Thyroid gland (tissue), 4 donors: ENCODE measurements around the gene TCF7L2.

Source experiments
- CTCF ChIP-seq, 6 experiments: fragments of 200-600 bp in 3 of 6; fragments of 450-650 bp in 3 of 6; sonication (generic) in 3 of 6; IDR thresholded peaks; one replicate each; pipeline ENCODE4 v1.5.1; 2016 to 2019; ENCODE audit warnings: antibody characterized with exemption in 6 of 6, mild to moderate bottlenecking in 2 of 6, inconsistent platforms in 1 of 6, moderate library complexity in 1 of 6
- POLR2A ChIP-seq, 2 donors: fragments of 450-650 bp; IDR thresholded peaks; one replicate each; pipeline ENCODE4 v1.6.1; 2017; ENCODE audit warnings: antibody characterized with exemption in 2 of 2, mild to moderate bottlenecking in 2 of 2, moderate library complexity in 1 of 2

DNA sequence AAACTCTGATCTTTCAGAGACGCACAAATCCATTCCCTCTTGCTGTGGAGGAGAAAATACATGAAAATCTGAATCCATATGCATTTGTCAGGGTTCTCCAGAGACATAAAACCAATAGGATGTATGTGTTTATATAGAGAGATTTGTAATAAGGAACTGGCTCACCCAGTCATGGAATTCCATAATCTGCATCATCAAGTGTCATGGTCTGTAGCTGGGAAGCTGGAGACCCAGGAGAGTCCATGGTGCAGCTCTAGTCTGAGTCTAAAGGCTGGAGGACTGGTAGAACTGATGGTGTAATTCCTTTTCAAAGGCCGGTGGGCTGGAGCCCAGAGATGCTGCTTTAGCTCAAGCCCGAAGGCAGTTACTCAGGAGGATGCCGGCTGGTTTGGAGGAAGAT is 134.0 kb downstream of the TCF7L2 start:
- TF ChIP-seq CTCF (IDR thresholded peaks at IDR 0.05) = no peak
- no peak for TF ChIP-seq POLR2A (IDR thresholded peaks at IDR 0.05)
